Natural killer cell treated with Interleukin-12 subunit alpha and Interleukin-12 subunit beta and Interleukin-15 and Interleukin-18, amount 100 ng/mL, for 72 hours (primary cell): ENCODE data around the gene DCLK2. TPM values are rescaled to one million over a fixed set of nuclear protein-coding genes. Genes with fewer than 3 reads are reported as not detected.

ENCODE experiments used
- ATAC-seq, 2 donors: fragments of 150-1000 bp; cut with Tn5 transposase in 1 of 2; sonication (Bioruptor Pico), chemical (Tn5 transposase) in 1 of 2; 2 replicates each; pipeline ENCODE4 v1.10.0; 2021
- DNase-seq: peaks from one replicate; pipeline ENCODE4 v3.0.0; 2022; ENCODE audit warnings: low spot score
- H3K27ac Mint-ChIP-seq, 2 donors: 1 replicate in 1 of 2; 2 replicates in 1 of 2; pipeline ENCODE4 v1.8.0; 2022; ENCODE audit warnings: mixed read lengths in 2 of 2, mild to moderate bottlenecking in 1 of 2, moderate library complexity in 1 of 2
- H3K27me3 Mint-ChIP-seq, 2 donors: 1 replicate in 1 of 2; 2 replicates in 1 of 2; pipeline ENCODE4 v1.8.0; 2022; ENCODE audit warnings: mixed read lengths in 2 of 2
- H3K36me3 Mint-ChIP-seq: one replicate; pipeline ENCODE4 v1.8.0; 2022; ENCODE audit warnings: mixed read lengths
- H3K4me1 Mint-ChIP-seq, 2 donors: 1 replicate in 1 of 2; 2 replicates in 1 of 2; pipeline ENCODE4 v1.8.0; 2022; ENCODE audit warnings: low read depth in 2 of 2, mixed read lengths in 2 of 2, mild to moderate bottlenecking in 1 of 2
- H3K4me3 Mint-ChIP-seq: one replicate; pipeline ENCODE4 v1.8.0; 2022; ENCODE audit warnings: mixed read lengths
- H3K9me3 Mint-ChIP-seq: 2 replicates; pipeline ENCODE4 v1.8.0; 2022; ENCODE audit warnings: mixed read lengths
- total RNA-seq, 2 donors: library from RNA; stranded (reverse); gene quantifications; one replicate each; pipeline ENCODE4 v1.2.3, GENCODE V29; 2022

The DCLK2 gene
- total RNA-seq, 2 donors from 2014 or later, result 0.08 TPM; not detected in 1

DNA sequence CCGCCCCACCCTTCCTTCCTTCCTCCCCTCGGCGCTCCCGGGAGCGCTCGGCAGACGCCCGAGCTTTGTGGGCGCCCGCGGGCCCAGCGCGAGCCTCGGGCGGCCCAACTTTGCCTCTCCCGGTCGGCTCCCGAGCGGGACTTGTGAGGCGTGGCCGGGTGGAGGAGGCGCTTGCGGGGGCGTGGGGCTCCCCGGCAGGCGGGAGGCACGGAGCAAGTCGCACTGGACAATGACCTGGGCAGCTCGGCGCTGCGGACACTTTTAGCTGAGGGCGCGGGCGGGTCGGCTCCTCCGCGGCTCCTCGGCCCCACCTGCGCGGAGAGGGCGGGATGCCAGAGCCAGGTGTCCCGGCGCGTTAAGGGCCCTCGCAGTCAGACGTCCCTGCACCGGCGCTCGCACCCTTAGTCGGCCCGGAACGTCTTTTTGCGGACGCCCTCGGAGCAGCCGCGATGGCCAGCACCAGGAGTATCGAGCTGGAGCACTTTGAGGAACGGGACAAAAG, 385 bp downstream of the DCLK2 start:
- peaks cover 28 to 48% of the 10 kb centered on the region in 2 donors for H3K27me3 Mint-ChIP-seq
- no peaks in the 10 kb centered on the region for H3K4me1 Mint-ChIP-seq
- H3K36me3 Mint-ChIP-seq, result peaks cover 9% of the 10 kb centered on the region
- H3K27ac Mint-ChIP-seq, result no peak overlapping the region
- no peak overlapping the region for H3K4me3 Mint-ChIP-seq
- ATAC-seq (peak; percentile 39 to 61), DNase-seq (no peak)
- H3K9me3 Mint-ChIP-seq, result peaks cover 3% of the 10 kb centered on the region

DNA sequence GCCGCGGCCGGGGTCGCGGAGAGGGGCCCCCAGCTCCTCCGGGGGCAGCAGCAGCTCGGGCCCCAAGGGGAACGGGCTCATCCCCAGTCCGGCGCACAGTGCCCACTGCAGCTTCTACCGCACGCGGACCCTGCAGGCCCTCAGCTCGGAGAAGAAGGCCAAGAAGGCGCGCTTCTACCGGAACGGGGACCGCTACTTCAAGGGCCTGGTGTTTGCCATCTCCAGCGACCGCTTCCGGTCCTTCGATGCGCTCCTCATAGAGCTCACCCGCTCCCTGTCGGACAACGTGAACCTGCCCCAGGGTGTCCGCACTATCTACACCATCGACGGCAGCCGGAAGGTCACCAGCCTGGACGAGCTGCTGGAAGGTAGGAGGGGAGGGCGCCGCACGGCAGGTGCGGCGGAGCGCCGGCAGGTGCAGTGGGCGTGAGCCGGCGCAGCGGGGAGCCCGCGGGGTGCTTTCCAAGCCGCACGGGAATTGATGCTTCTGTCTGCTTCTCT, 886 bp downstream of the DCLK2 start:
- H3K27ac Mint-ChIP-seq, result no peak overlapping the region
- H3K4me1 Mint-ChIP-seq, result no peaks in the 10 kb centered on the region
- no peak for DNase-seq
- peak overlapping the region; percentile 36 for H3K4me3 Mint-ChIP-seq
- peaks cover 28 to 48% of the 10 kb centered on the region in 2 donors for H3K27me3 Mint-ChIP-seq
- ATAC-seq, result peak; percentile 64
- H3K36me3 Mint-ChIP-seq, result peaks cover 9% of the 10 kb centered on the region
- peaks cover 3% of the 10 kb centered on the region for H3K9me3 Mint-ChIP-seq

DNA sequence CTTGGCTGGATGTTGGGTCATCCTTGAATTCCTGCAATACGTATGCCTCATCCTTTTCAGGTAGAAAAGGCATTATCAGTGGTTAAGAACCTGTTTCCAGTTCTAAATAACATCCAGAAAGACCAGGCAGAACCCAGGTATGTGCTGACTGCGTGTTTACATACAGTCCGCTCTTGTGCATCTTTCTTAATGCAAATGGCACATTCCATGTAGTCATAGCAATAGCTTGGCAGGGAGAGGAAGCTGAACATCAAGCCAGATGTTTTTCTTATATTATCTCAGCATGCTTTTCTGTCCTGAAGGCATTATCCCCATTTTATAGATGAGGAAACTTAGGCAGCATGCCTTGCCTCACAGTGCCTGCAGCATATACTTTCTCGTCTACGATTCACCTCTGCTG, 2.1 kb downstream of the DCLK2 start:
- Mint-ChIP-seq H3K27ac (no peak overlapping the region), H3K36me3 (peaks cover 3% of the 10 kb centered on the region), H3K4me3 (no peak overlapping the region), H3K4me1 (no peaks in the 10 kb centered on the region), H3K9me3 (no peaks in the 10 kb centered on the region), H3K27me3 (peaks cover 26 to 41% of the 10 kb centered on the region in 2 donors)
- no peak for ATAC-seq
- no peak for DNase-seq

DNA sequence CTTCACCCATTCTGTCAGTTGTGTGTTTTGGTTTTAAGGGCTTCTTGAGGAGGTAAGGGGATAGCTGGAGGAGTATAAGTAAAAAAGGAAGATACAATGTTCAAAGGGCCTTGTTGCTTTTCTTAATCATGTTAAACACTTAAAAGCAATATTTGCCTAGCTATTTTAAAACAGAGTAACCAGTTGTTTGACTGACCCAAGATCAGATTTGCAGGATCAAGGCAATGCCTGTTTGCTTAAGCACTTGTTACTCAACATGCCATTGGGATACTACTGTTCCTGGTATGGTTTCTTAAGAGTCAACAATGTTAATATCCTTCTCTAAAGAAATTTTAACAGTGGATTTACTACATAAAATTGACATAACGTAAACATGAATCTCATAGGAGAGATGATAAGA, 2.6 kb downstream of the DCLK2 start:
- Mint-ChIP-seq H3K4me1 (no peaks in the 10 kb centered on the region), H3K36me3 (no peaks in the 10 kb centered on the region), H3K27me3 (peaks cover 23 to 36% of the 10 kb centered on the region in 2 donors), H3K27ac (no peak overlapping the region), H3K9me3 (no peaks in the 10 kb centered on the region), H3K4me3 (no peak overlapping the region)
- DNase-seq, result no peak
- no peak for ATAC-seq

- peaks cover 14 to 22% of the 10 kb centered on the region in 2 donors for H3K27me3 Mint-ChIP-seq
- H3K36me3 Mint-ChIP-seq, result no peaks in the 10 kb centered on the region
- no peaks in the 10 kb centered on the region for H3K9me3 Mint-ChIP-seq
- DNase-seq (no peak), ATAC-seq (no peak)
- H3K4me1 Mint-ChIP-seq, result no peaks in the 10 kb centered on the region
- H3K4me3 Mint-ChIP-seq, result no peak overlapping the region
- H3K27ac Mint-ChIP-seq, result no peak overlapping the region
These were observed 4.0 kb downstream of the DCLK2 start for GRCh38 chr4:150082241-150082640.

GRCh38 chr4:150087006-150087405, 8.8 kb downstream of the DCLK2 start:
- Mint-ChIP-seq H3K4me1 (no peaks in the 10 kb centered on the region), H3K27ac (no peak overlapping the region), H3K36me3 (no peaks in the 10 kb centered on the region), H3K27me3 (peaks cover 4 to 16% of the 10 kb centered on the region in 2 donors), H3K9me3 (no peaks in the 10 kb centered on the region), H3K4me3 (no peak overlapping the region)
- no peak for DNase-seq
- ATAC-seq, result no peak

- no peaks in the 10 kb centered on the region for H3K4me1 Mint-ChIP-seq
- H3K9me3 Mint-ChIP-seq, result no peaks in the 10 kb centered on the region
- no peak for ATAC-seq
- peaks cover 2 to 13% of the 10 kb centered on the region in 2 donors for H3K27me3 Mint-ChIP-seq
- no peak for DNase-seq
- H3K27ac Mint-ChIP-seq, result no peak overlapping the region
- no peaks in the 10 kb centered on the region for H3K36me3 Mint-ChIP-seq
- H3K4me3 Mint-ChIP-seq, result no peak overlapping the region
These were observed 11.5 kb downstream of the DCLK2 start for GRCh38 chr4:150089732-150090131.

- Mint-ChIP-seq H3K27me3 (peaks cover 2 to 13% of the 10 kb centered on the region in 2 donors), H3K36me3 (no peaks in the 10 kb centered on the region), H3K4me3 (no peak overlapping the region), H3K27ac (no peak overlapping the region), H3K9me3 (no peaks in the 10 kb centered on the region), H3K4me1 (no peaks in the 10 kb centered on the region)
- no peak for DNase-seq
- no peak for ATAC-seq
These were observed 12.6 kb downstream of the DCLK2 start for GRCh38 chr4:150090836-150091235.

- ATAC-seq, result no peak
These were observed 16.4 kb downstream of the DCLK2 start for GRCh38 chr4:150094676-150095075.

DNA sequence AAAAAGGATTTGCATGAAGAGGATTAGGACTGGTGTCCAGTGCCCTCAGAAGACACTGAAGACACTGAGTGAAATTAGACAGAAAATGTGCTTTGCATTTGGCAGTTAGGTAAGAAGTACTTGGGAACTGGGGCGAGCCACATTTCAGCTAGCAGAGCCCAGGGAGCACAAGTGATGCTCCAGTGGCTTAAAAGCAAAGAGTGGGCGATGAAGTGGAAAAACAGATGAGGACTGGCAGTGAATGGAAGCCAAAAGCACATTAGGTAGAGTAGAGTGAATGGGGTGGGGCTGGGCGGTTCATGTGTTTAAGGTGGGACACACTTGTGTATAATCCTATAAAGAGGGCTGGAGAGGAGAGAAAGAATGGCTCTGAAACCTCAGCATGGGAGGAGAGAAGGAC, 18.4 kb downstream of the DCLK2 start:
- H3K4me1 Mint-ChIP-seq, result no peaks in the 10 kb centered on the region
- DNase-seq (no peak), ATAC-seq (no peak)
- H3K27ac Mint-ChIP-seq, result no peak overlapping the region
- no peak overlapping the region for H3K4me3 Mint-ChIP-seq
- H3K27me3 Mint-ChIP-seq, result peaks cover 2 to 8% of the 10 kb centered on the region in 2 donors
- H3K9me3 Mint-ChIP-seq, result no peaks in the 10 kb centered on the region
- no peaks in the 10 kb centered on the region for H3K36me3 Mint-ChIP-seq

More at GRCh38 chr4:150094676-150095075, 16.4 kb downstream of the DCLK2 start:
- no peak for DNase-seq
- no peaks in the 10 kb centered on the region for H3K36me3 Mint-ChIP-seq
- H3K27ac Mint-ChIP-seq, result no peak overlapping the region
- peaks cover 2 to 13% of the 10 kb centered on the region in 2 donors for H3K27me3 Mint-ChIP-seq
- H3K9me3 Mint-ChIP-seq, result no peaks in the 10 kb centered on the region
- H3K4me1 Mint-ChIP-seq, result no peaks in the 10 kb centered on the region
- H3K4me3 Mint-ChIP-seq, result no peak overlapping the region

GRCh38 chr4:150098214-150098613, 20.0 kb downstream of the DCLK2 start:
- Mint-ChIP-seq H3K4me3 (no peak overlapping the region), H3K36me3 (no peaks in the 10 kb centered on the region), H3K27me3 (peaks cover 0 to 8% of the 10 kb centered on the region in 2 donors), H3K4me1 (no peaks in the 10 kb centered on the region), H3K27ac (no peak overlapping the region), H3K9me3 (no peaks in the 10 kb centered on the region)
- DNase-seq (no peak), ATAC-seq (no peak)

DNA sequence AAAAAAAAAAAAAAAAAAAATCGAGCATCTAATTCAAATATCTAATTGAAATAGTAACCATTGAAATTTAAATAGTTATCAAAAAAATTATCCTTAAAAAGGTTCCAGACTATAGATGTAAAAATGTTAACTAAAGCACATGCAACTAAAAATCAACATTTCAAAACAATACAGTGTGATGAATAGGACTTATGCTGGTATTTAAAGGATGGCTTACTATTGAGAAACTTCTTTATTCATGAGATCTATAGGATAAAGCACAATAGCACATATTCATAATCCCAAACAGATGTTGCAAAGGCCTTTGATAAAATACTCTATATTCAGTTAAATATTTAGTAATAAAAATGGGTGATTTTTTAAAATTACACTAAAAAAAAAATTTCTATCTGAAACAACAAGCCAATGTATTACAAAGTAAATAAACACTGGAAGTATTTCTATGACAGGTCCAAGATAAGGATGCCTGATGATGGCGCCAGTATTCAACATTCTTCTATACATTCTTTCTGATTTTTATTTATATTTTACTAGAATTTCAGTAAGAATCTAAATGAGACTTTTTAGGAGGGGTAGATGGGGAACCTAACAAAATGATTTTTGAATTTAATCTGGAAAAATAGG, 26.3 kb downstream of the DCLK2 start:
- H3K4me1 Mint-ChIP-seq, result no peaks in the 10 kb centered on the region
- peaks cover 0 to 8% of the 10 kb centered on the region in 2 donors for H3K27me3 Mint-ChIP-seq
- H3K9me3 Mint-ChIP-seq, result no peaks in the 10 kb centered on the region
- H3K36me3 Mint-ChIP-seq, result no peaks in the 10 kb centered on the region
- DNase-seq (no peak), ATAC-seq (no peak)
- no peak overlapping the region for H3K4me3 Mint-ChIP-seq
- no peak overlapping the region for H3K27ac Mint-ChIP-seq

DNA sequence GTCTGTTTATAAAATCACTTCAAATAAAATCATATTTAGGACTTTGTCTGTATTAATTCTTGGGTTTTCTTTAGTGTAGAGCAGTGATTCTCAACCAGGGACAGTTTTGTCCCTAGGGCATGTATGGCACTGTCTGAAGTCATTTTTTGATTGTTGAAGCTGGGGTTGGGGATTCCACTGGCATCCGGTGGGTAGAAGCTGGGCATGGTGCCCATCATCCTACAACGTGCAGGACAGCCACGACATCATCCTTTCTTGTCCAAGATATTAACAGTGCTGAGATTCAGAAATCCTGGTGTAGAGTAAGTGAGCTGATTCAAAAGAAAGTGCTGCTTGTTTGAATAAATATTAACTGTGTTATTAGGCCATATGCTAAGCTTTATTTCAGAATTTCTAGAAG, 28.6 kb downstream of the DCLK2 start:
- Mint-ChIP-seq H3K4me1 (no peaks in the 10 kb centered on the region), H3K36me3 (no peaks in the 10 kb centered on the region), H3K27ac (no peak overlapping the region), H3K27me3 (peaks cover 0 to 8% of the 10 kb centered on the region in 2 donors), H3K4me3 (no peak overlapping the region), H3K9me3 (no peaks in the 10 kb centered on the region)
- DNase-seq (no peak), ATAC-seq (no peak)

DNA sequence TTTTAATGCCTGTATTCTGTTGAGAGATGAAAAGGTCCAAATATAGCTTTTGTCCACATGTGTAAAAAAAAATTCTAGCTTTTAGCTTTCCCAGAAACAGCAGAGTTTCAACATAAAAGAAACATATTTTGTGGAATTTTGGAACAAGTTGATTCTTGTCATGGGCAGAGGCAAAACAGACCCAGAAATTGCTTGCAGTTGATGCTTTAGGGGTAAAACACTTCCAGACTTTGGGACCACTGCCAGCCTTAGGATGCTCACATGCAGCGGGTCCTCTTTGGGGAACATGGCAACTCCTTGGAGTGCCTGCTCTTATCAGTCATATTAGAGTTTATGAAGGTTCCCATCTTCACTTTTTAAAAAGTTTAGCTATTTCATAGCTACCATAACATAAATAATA, 30.4 kb downstream of the DCLK2 start:
- no peak overlapping the region for H3K27ac Mint-ChIP-seq
- H3K27me3 Mint-ChIP-seq, result peaks cover 0 to 2% of the 10 kb centered on the region in 2 donors
- no peak for ATAC-seq
- H3K4me3 Mint-ChIP-seq, result no peak overlapping the region
- H3K9me3 Mint-ChIP-seq, result peaks cover 2% of the 10 kb centered on the region
- DNase-seq, result no peak
- H3K4me1 Mint-ChIP-seq, result no peaks in the 10 kb centered on the region
- no peaks in the 10 kb centered on the region for H3K36me3 Mint-ChIP-seq

GRCh38 chr4:150114641-150115040, 36.4 kb downstream of the DCLK2 start:
- Mint-ChIP-seq H3K27me3 (peaks cover 0 to 7% of the 10 kb centered on the region in 2 donors), H3K9me3 (peaks cover 10% of the 10 kb centered on the region), H3K27ac (no peak overlapping the region), H3K4me1 (no peaks in the 10 kb centered on the region), H3K36me3 (no peaks in the 10 kb centered on the region), H3K4me3 (no peak overlapping the region)
- ATAC-seq, result no peak
- no peak for DNase-seq
